K562 (cell line): ENCODE data around the gene TXNL4A. TPM values are rescaled to one million over a fixed set of nuclear protein-coding genes. Genes with fewer than 3 reads are reported as not detected.

Experiments used
- ATAC-seq: fragments of 200-7000 bp; cut with Tn5 transposase; 3 replicates; pipeline ENCODE4 v1.9.1; 2020; ENCODE audit warnings: moderate library complexity
- BruUV-seq: library from RNA; stranded (reverse); fragments of 400-500 nt; replicated peaks from 2 replicates; lab custom pipeline; 2021; lab: Mats Ljungman, UMichigan
- CTCF ChIA-PET: fragments of 300-600 bp; formaldehyde crosslinking; extraction: SDS; loops from one replicate; lab custom pipeline; 2021; ENCODE audit warnings: low intra/inter-chr PET ratio; lab: Yijun Ruan, JAX
- POLR2A ChIA-PET: fragments of 300-600, 350-650 bp; sonication (Branson Sonifier 250); formaldehyde crosslinking; extraction: SDS; loops from one replicate; lab custom pipeline; 2021; ENCODE audit warnings: antibody characterized with exemption, inconsistent platforms; lab: Yijun Ruan, JAX
- DNase-seq, 4 experiments: peaks; one replicate each; pipeline versions ENCODE4 v3.0.0 to v3.0.0-alpha.2; 2011 to 2018; ENCODE audit warnings: low spot score in 3 of 4, mixed read lengths in 3 of 4; ENCODE audit errors: extremely low read depth in 1 of 4
- FAIRE-seq: peaks from 2 replicates; lab custom pipeline; 2011; peaks lifted over from hg19 to GRCh38; lab: Jason Lieb, UNC
- H2AFZ ChIP-seq: 2 replicates; pipeline ENCODE4 v1.6.0; 2011; ENCODE audit warnings: low read depth, low read length, control low read depth, inconsistent platforms
- H3K27ac ChIP-seq: fragments of 200-600 bp; 3 replicates; pipeline ENCODE4 v1.8.0; 2011; ENCODE audit warnings: low read depth, mild to moderate bottlenecking, control low read depth, inconsistent platforms, low read length, moderate library complexity, mixed read lengths; ENCODE audit errors: extremely low read depth
- H3K27me3 ChIP-seq, 2 experiments: fragments of 300-600 bp in 1 of 2; 2 replicates in 1 of 2; 3 replicates in 1 of 2; pipeline versions ENCODE4 v1.6.0 to v1.8.0; 2011; ENCODE audit warnings: inconsistent platforms in 2 of 2, low read length in 2 of 2, mild to moderate bottlenecking in 1 of 2, mixed read lengths in 1 of 2, moderate library complexity in 1 of 2; ENCODE audit not compliant: control insufficient read depth in 2 of 2, insufficient read depth in 2 of 2
- H3K36me3 ChIP-seq: fragments of 300-600 bp; 3 replicates; pipeline ENCODE4 v1.8.0; 2011; ENCODE audit warnings: mild to moderate bottlenecking, low read length, inconsistent platforms; ENCODE audit not compliant: control insufficient read depth, insufficient read depth
- H3K4me1 ChIP-seq, 2 experiments: fragments of 200-600 bp in 1 of 2; replicated peaks in 1 of 2; 2 replicates in 1 of 2; 3 replicates in 1 of 2; pipeline versions ENCODE4 v1.5.1 to v1.8.0; 2011; ENCODE audit warnings: inconsistent platforms in 2 of 2, low read length in 2 of 2, mild to moderate bottlenecking in 1 of 2, mixed read lengths in 1 of 2, moderate library complexity in 1 of 2; ENCODE audit not compliant: control insufficient read depth in 2 of 2, insufficient read depth in 2 of 2
- H3K4me2 ChIP-seq: 2 replicates; pipeline ENCODE4 v1.6.1; 2011; ENCODE audit warnings: low read length, control low read depth, inconsistent platforms, mixed read lengths; ENCODE audit not compliant: insufficient read depth
- H3K4me3 ChIP-seq: fragments of 200-600 bp; sonication (generic), shearing (Covaris generic); 2 replicates; pipeline ENCODE4 v1.5.1; 2016; ENCODE audit warnings: control low read depth, inconsistent platforms
- H3K79me2 ChIP-seq: fragments of 200-600 bp; 3 replicates; pipeline ENCODE4 v1.8.0; 2011; ENCODE audit warnings: low read length, inconsistent platforms; ENCODE audit not compliant: control insufficient read depth, insufficient read depth
- H3K9ac ChIP-seq, 2 experiments: 2 replicates each; pipeline versions ENCODE4 v1.6.0 to v1.6.1; 2011; ENCODE audit warnings: low read depth in 2 of 2, low read length in 2 of 2, control low read depth in 1 of 2, inconsistent platforms in 1 of 2, mild to moderate bottlenecking in 1 of 2, mixed read lengths in 1 of 2; ENCODE audit not compliant: insufficient read depth in 1 of 2
- H3K9me1 ChIP-seq: one replicate; pipeline ENCODE4 v1.6.0; 2011; ENCODE audit warnings: inconsistent platforms, mild to moderate bottlenecking, low read length, moderate library complexity; ENCODE audit not compliant: control insufficient read depth, insufficient read depth
- H3K9me3 ChIP-seq: replicated peaks from 2 replicates; pipeline ENCODE4 v1.5.1; 2011; ENCODE audit warnings: low read depth, low read length, inconsistent platforms; ENCODE audit not compliant: control insufficient read depth, insufficient read depth
- H4K20me1 ChIP-seq: replicated peaks from 2 replicates; pipeline ENCODE4 v1.6.1; 2011; ENCODE audit warnings: low read length, inconsistent platforms, mixed read lengths; ENCODE audit not compliant: control insufficient read depth, insufficient read depth
- CCAR2 ChIP-seq: fragments of 200-400 bp; formaldehyde crosslinking; IDR thresholded peaks from 2 replicates; pipeline ENCODE4 v1.6.1; 2017; ENCODE audit warnings: mild to moderate bottlenecking, low read depth, low read length
- HDGF ChIP-seq: fragments of 450-650 bp; IDR thresholded peaks from 2 replicates; pipeline ENCODE4 v1.6.1; 2016
- MEF2D ChIP-seq: conservative IDR thresholded peaks from 2 replicates; pipeline ENCODE4 v1.6.1; 2016; ENCODE audit warnings: low read depth, missing genetic modification characterization, missing compliant biosample characterization
- PCBP1 ChIP-seq: fragments of 200-400 bp; formaldehyde crosslinking; IDR thresholded peaks from 2 replicates; pipeline ENCODE4 v1.6.1; 2018; ENCODE audit warnings: mild to moderate bottlenecking, low read depth, low read length; ENCODE audit not compliant: poor library complexity, severe bottlenecking
- SIX5 ChIP-seq, 2 experiments: IDR thresholded peaks; 2 replicates each; pipeline ENCODE4 v1.6.1; 2011; ENCODE audit warnings: low read length in 2 of 2, borderline replicate concordance in 1 of 2, low read depth in 1 of 2, mild to moderate bottlenecking in 1 of 2, moderate library complexity in 1 of 2; ENCODE audit not compliant: insufficient read depth in 1 of 2
- SP2 ChIP-seq: IDR thresholded peaks from 2 replicates; pipeline ENCODE4 v1.6.1; 2011; ENCODE audit warnings: mild to moderate bottlenecking, low read depth, low read length, moderate library complexity; ENCODE audit not compliant: poor library complexity, severe bottlenecking; ENCODE audit errors: extremely low read depth
- ZNF717 ChIP-seq: fragments of 250-450 bp; sonication (Bioruptor Pico); IDR thresholded peaks from 2 replicates; pipeline ENCODE4 v1.5.0; 2021
- WGBS: fragments of 100-300 bp; shearing (Covaris generic); methylation state at CpG from one replicate; pipeline ENCODE4 v1.1.6; 2016; ENCODE audit warnings: low coverage, mixed read lengths; ENCODE audit not compliant: insufficient coverage; ENCODE audit errors: missing lambda C conversion rate; 5-methylcytosine and 5-hydroxymethylcytosine counted together
- in situ Hi-C: fragments of 300-500 bp; cut with MboI; formaldehyde crosslinking; loops from 4 replicates; pipeline ENCODE4 v1.15.0; 2018; ENCODE audit warnings: inconsistent platforms, mixed read lengths
- intact Hi-C: fragments of 100-400 bp; cut with micrococcal nuclease; formaldehyde crosslinking; loops from 2 replicates; pipeline ENCODE4 v1.14.2; 2022
- polyA plus RNA-seq, 8 experiments: library from polyadenylated mRNA; depleted of rRNA in 4 of 8; stranded (reverse) in 5 of 8; unstranded in 3 of 8; fragments of >200 nt; fragmentation: Nextera tagmentation in 2 of 8; fragmentation: Illumina TruSeq in 1 of 8; extraction: Ambion mirVana in 2 of 8; extraction: Trizol in 1 of 8; gene quantifications; 2 replicates each; pipeline versions ENCODE4 v1.2.1 to v1.2.3, GENCODE V29; 2011 to 2014; ENCODE audit warnings: inconsistent platforms in 1 of 8, missing spikeins in 1 of 8
- total RNA-seq, 7 experiments: library from RNA; depleted of rRNA in 6 of 7; stranded (reverse); fragments of >200 nt in 6 of 7; fragmentation: Illumina TruSeq in 2 of 7; extraction: Trizol in 2 of 7; gene quantifications; 2 replicates each; pipeline versions ENCODE4 v1.2.1 to v1.2.3, GENCODE V29; 2011 to 2021; ENCODE audit warnings: low replicate concordance in 1 of 7
- TF ChIP-seq, protein P1 (sequence below): sonication (generic); formaldehyde crosslinking; IDR thresholded peaks from 2 replicates; pipeline ENCODE4 v1.8.0; 2022; ENCODE audit warnings: mild to moderate bottlenecking, low read depth, missing genetic modification reagents

TXNL4A gene
- total and polyA plus RNA-seq, 9 of the 15 experiments (the other 6 are each of a cell fraction or from before 2014, with no cell fraction given), result 27.0 to 132 (median 87.5) TPM

DNA sequence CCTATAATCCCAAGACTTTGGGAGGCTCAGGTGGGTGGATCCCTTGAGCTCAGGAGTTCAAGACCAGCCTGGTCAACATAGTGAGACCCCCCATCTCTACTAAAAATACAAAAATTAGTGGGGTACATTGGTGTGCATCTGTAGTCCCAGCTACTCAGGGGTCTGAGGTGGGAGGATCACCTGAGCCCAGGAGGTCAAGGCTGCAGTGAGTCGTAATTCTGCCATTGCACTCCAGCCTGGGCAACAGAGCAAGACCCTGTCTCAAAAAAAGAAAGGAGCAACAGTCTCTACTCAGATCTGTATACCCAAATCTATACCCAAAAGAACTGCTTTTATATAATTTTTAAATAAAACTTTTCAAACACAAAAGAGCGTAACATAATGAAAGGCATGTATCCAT, 29.4 kb downstream of the TXNL4A start:
- H3K9ac ChIP-seq, result no peak overlapping the region
- CTCF ChIA-PET, result no interaction called here
- H3K4me2 ChIP-seq, result no peak overlapping the region
- in situ Hi-C loops, result no loop called here
- no peaks in the 10 kb centered on the region for H3K27me3 ChIP-seq
- H3K9me1 ChIP-seq, result no peaks in the 10 kb centered on the region
- 100% methylated on average over 2 of the region's 2 CpGs for WGBS
- no peaks in the 10 kb centered on the region for H3K79me2 ChIP-seq
- H3K27ac ChIP-seq, result no peak overlapping the region
- H4K20me1 ChIP-seq, result no peaks in the 10 kb centered on the region
- no peak overlapping the region for H3K4me3 ChIP-seq
- peaks cover 17 to 23% of the 10 kb centered on the region in 2 experiments; a peak in 4 of 5 replicates for H3K4me1 ChIP-seq
- POLR2A ChIA-PET, result interaction anchor here (0.8 kb wide), 1 partner anchor 17 kb away, joined by 3 read pairs; no protein-coding TSS in a partner anchor
- no peak for TF ChIP-seq SP2
- TF ChIP-seq, protein P1, sequence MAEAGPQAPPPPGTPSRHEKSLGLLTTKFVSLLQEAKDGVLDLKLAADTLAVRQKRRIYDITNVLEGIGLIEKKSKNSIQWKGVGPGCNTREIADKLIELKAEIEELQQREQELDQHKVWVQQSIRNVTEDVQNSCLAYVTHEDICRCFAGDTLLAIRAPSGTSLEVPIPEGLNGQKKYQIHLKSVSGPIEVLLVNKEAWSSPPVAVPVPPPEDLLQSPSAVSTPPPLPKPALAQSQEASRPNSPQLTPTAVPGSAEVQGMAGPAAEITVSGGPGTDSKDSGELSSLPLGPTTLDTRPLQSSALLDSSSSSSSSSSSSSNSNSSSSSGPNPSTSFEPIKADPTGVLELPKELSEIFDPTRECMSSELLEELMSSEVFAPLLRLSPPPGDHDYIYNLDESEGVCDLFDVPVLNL, result no peak
- no peak for TF ChIP-seq SIX5 (IDR thresholded peaks at IDR 0.05; ENCODE audit: borderline replicate concordance in 1 of 2, insufficient read depth in 1 of 2, low read depth in 1 of 2, low read length in 2 of 2)
- no peak for TF ChIP-seq ZNF717
- no peak for TF ChIP-seq MEF2D (tag)
- no peak for TF ChIP-seq CCAR2
- TF ChIP-seq HDGF, result no peak
- no peak for TF ChIP-seq PCBP1
- H2AFZ ChIP-seq, result no peak overlapping the region
- no peaks in the 10 kb centered on the region for H3K9me3 ChIP-seq
- DNase-seq (no peak), FAIRE-seq (no peak), ATAC-seq (no peak)
- intact Hi-C loops, result no loop called here
- BruUV-seq, result no TSS peak
- no peaks in the 10 kb centered on the region for H3K36me3 ChIP-seq
